ENCODE measurements around the gene FCAMR.

DNA sequence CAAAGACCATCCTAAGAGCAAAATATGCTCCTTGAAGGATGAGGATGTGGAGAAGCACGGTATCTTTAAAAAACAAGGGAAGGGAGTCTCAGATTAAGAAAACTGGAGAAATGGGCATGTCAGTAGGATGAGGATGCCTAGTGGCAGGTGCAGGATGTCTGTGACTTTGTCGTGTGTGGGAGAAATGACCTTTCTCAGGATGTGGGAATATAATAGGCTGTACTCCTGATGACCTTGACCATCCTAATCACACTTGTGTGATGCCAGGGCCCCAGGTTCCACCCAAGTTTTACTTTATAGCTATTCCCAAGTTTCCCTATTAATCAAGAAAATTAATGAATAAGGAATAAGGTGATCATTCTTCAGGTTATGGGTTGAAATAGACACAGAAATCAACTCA is 49.4 kb upstream of the FCAMR start:
- TF ChIP-seq YY1 (IDR thresholded peaks at IDR 0.05; ENCODE audit: insufficient read depth, insufficient read length) (no peak), ZNF274 (IDR thresholded peaks at IDR 0.05; ENCODE audit: low read depth, low read length) (no peak), SUZ12 (IDR thresholded peaks at IDR 0.05; ENCODE audit: extremely low read depth, insufficient read depth, insufficient read length) (no peak)

Data from NT2/D1 (cell line).